Esophagus muscularis mucosa (tissue), 4 donors: ENCODE measurements around the gene ADORA1. TPM values are rescaled to one million over a fixed set of nuclear protein-coding genes. Genes with fewer than 3 reads are reported as not detected.
A peak's percentile ranks its signal among the peaks of the same experiment; 100 is the strongest.

Experiments
- DNase-seq: peaks from one replicate; pipeline ENCODE4 v3.0.0-alpha.2; 2017; ENCODE audit errors: extremely low spot score
- H3K27ac ChIP-seq, 4 donors: fragments of 200-600 bp; sonication (generic); replicated peaks in 1 of 4; 1 replicate in 3 of 4; 2 replicates in 1 of 4; pipeline ENCODE4 v1.5.1; 2016 to 2019; ENCODE audit warnings: mild to moderate bottlenecking in 1 of 4
- H3K27me3 ChIP-seq, 4 donors: fragments of 200-600 bp; sonication (generic); one replicate each; pipeline versions ENCODE4 v1.5.1 to v1.6.0; 2016 to 2019
- H3K36me3 ChIP-seq, 4 donors: fragments of 200-600 bp; sonication (generic); one replicate each; pipeline ENCODE4 v1.5.1; 2016 to 2019
- H3K4me1 ChIP-seq, 4 donors: fragments of 200-600 bp; sonication (generic); one replicate each; pipeline ENCODE4 v1.5.1; 2016 to 2019
- H3K4me3 ChIP-seq, 4 donors: fragments of 200-600 bp; sonication (generic); 1 replicate in 2 of 4; 2 replicates in 2 of 4; pipeline ENCODE4 v1.5.1; 2016 to 2019; ENCODE audit warnings: mild to moderate bottlenecking in 4 of 4, moderate library complexity in 1 of 4
- H3K9me3 ChIP-seq, 4 donors: fragments of 200-600 bp; sonication (generic); 1 replicate in 3 of 4; 2 replicates in 1 of 4; pipeline ENCODE4 v1.5.1; 2016 to 2019
- EP300 ChIP-seq: sonication (generic); formaldehyde crosslinking; IDR thresholded peaks from one replicate; pipeline ENCODE4 v1.6.1; 2017; ENCODE audit warnings: antibody characterized with exemption
- POLR2A ChIP-seq: fragments of 450-650 bp; IDR thresholded peaks from one replicate; pipeline ENCODE4 v1.6.1; 2017; ENCODE audit warnings: antibody characterized with exemption, moderate library complexity, mild to moderate bottlenecking, low read depth
- POLR2AphosphoS5 ChIP-seq, 2 donors: sonication (generic); formaldehyde crosslinking; IDR thresholded peaks; one replicate each; pipeline ENCODE4 v1.6.1; 2017; ENCODE audit warnings: antibody characterized with exemption in 2 of 2
- WGBS: methylation state at CpG from one replicate; pipeline ENCODE4 v1.1.5; 2018; 5-methylcytosine and 5-hydroxymethylcytosine counted together
- intact Hi-C: fragments of 100-400 bp; cut with DNase I; formaldehyde crosslinking; loops from one replicate; pipeline ENCODE4 v1.15.1; 2023
- total RNA-seq, 4 donors: library from RNA; depleted of rRNA; stranded (reverse); fragments of >200 nt; gene quantifications; one replicate each; pipeline versions ENCODE4 v1.1.0 to v1.2.1, GENCODE V29; 2016
- TF ChIP-seq, protein P1 (sequence below), 3 experiments: fragments of 200-600 bp in 2 of 3; fragments of 450-650 bp in 1 of 3; sonication (generic) in 2 of 3; IDR thresholded peaks; one replicate each; pipeline ENCODE4 v1.5.1; 2017 to 2019; ENCODE audit warnings: antibody characterized with exemption in 3 of 3, mild to moderate bottlenecking in 2 of 3, moderate library complexity in 1 of 3

Gene ADORA1
- total RNA-seq, 4 donors from 2014 or later, result 0.34 to 1.7 (median 0.80) TPM

DNA sequence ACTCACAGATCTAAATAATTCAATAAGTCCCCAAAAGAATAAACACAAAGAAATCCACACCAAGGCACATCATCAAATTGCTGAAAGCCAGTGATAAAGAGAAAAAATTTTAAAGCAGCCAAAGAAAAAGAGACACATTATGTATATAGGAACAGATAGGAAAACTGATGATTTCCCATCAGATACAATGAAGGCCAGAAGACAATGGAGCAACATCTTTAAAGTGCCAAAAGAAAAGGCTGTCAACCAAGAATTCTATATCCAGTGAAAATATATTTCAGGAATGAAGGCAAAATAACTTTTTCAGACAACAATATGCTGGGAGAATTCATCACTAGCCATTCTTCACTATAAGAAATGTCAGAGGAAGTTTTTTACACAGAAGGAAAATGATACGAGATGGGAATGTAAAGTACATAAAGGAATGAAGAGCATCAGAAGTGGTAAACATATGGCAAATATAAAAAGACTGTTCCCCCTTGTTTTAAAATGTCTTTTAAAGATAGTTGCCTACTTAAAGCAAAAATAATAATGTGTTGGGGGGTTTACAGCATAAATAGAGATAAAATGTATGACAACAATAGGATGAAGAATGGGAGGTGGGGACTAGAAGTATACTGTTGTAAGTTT is 32.4 kb upstream of the ADORA1 start:
- no peak for DNase-seq
- H3K4me1 ChIP-seq, result no peaks in the 10 kb centered on the region
- H3K27ac ChIP-seq, result no peak overlapping the region
- 93% methylated on average over 1 of the region's 1 CpG for WGBS
- no peaks in the 10 kb centered on the region for H3K36me3 ChIP-seq
- no peak overlapping the region for H3K4me3 ChIP-seq
- intact Hi-C loops, result no loop called here
- H3K9me3 ChIP-seq, result peaks cover 0 to 20% (median 12%) of the 10 kb centered on the region in 4 donors
- H3K27me3 ChIP-seq, result no peaks in the 10 kb centered on the region
- no peak for TF ChIP-seq EP300
- no peak for TF ChIP-seq POLR2A
- no peak for TF ChIP-seq POLR2AphosphoS5 (IDR thresholded peaks at IDR 0.05)
- TF ChIP-seq, protein P1, sequence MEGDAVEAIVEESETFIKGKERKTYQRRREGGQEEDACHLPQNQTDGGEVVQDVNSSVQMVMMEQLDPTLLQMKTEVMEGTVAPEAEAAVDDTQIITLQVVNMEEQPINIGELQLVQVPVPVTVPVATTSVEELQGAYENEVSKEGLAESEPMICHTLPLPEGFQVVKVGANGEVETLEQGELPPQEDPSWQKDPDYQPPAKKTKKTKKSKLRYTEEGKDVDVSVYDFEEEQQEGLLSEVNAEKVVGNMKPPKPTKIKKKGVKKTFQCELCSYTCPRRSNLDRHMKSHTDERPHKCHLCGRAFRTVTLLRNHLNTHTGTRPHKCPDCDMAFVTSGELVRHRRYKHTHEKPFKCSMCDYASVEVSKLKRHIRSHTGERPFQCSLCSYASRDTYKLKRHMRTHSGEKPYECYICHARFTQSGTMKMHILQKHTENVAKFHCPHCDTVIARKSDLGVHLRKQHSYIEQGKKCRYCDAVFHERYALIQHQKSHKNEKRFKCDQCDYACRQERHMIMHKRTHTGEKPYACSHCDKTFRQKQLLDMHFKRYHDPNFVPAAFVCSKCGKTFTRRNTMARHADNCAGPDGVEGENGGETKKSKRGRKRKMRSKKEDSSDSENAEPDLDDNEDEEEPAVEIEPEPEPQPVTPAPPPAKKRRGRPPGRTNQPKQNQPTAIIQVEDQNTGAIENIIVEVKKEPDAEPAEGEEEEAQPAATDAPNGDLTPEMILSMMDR (IDR thresholded peaks at IDR 0.05), result no peak

- intact Hi-C loops, result no loop called here
- H3K4me1 ChIP-seq, result no peaks in the 10 kb centered on the region
- H3K4me3 ChIP-seq, result no peak overlapping the region
- no peak overlapping the region for H3K27ac ChIP-seq
- H3K36me3 ChIP-seq, result no peaks in the 10 kb centered on the region
- no peaks in the 10 kb centered on the region for H3K27me3 ChIP-seq
- no peak for DNase-seq
- H3K9me3 ChIP-seq, result peaks cover 0 to 20% (median 12%) of the 10 kb centered on the region in 4 donors
- TF ChIP-seq, protein P1 (IDR thresholded peaks at IDR 0.05), result no peak
- TF ChIP-seq POLR2AphosphoS5 (IDR thresholded peaks at IDR 0.05) (no peak), EP300 (no peak), POLR2A (no peak)
Measured at GRCh38 chr1:203096566-203096965, 31.0 kb upstream of the ADORA1 start.

- Histone ChIP-seq H3K27ac (no peak overlapping the region), H3K9me3 (peaks cover 0 to 20% (median 12%) of the 10 kb centered on the region in 4 donors), H3K36me3 (no peaks in the 10 kb centered on the region), H3K4me1 (no peaks in the 10 kb centered on the region), H3K27me3 (no peaks in the 10 kb centered on the region), H3K4me3 (no peak overlapping the region)
- 79% methylated on average over 1 of the region's 1 CpG for WGBS
- DNase-seq, result peak; percentile 91
- intact Hi-C loops, result no loop called here
- TF ChIP-seq POLR2AphosphoS5 (IDR thresholded peaks at IDR 0.05), result no peak
- no peak for TF ChIP-seq EP300
- TF ChIP-seq, protein P1 (IDR thresholded peaks at IDR 0.05), result no peak
- no peak for TF ChIP-seq POLR2A
Measured at GRCh38 chr1:203097001-203097400, 30.5 kb upstream of the ADORA1 start.

DNA sequence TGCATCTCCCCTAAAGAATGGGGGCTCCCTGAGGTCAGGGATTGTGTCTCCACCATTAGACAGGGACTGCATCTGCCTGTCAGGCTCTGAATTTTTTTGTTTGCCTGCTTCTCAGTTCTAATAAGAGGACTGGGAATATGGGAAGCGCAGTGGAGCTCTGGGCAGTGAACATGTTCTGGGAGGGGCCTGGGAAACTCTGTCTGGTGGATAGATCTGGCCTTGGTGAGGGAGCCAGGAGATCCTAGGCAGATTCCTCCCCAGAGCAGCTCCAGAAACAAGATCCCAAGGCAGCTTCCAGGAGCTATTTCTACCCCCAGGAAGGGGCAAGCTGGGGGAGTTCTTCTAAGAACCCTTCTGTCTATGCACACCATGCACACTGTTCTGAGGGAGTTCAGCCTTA is 29.1 kb upstream of the ADORA1 start:
- Histone ChIP-seq H3K27me3 (no peaks in the 10 kb centered on the region), H3K4me3 (no peak overlapping the region), H3K9me3 (peaks cover 0 to 20% (median 12%) of the 10 kb centered on the region in 4 donors), H3K36me3 (no peaks in the 10 kb centered on the region), H3K27ac (no peak overlapping the region), H3K4me1 (no peaks in the 10 kb centered on the region)
- WGBS, result 78% methylated on average over 1 of the region's 1 CpG
- TF ChIP-seq, protein P1 (IDR thresholded peaks at IDR 0.05), result no peak
- no peak for TF ChIP-seq POLR2AphosphoS5 (IDR thresholded peaks at IDR 0.05)
- TF ChIP-seq POLR2A, result no peak
- TF ChIP-seq EP300, result no peak
- no peak for DNase-seq
- intact Hi-C loops, result no loop called here
